Activated B cell treated with CpG ODN at 0.5 μM for 24 hours (primary cell): ENCODE results near the gene MTCH2. TPM values are rescaled to one million over a fixed set of nuclear protein-coding genes. Genes with fewer than 3 reads are reported as not detected.

Experiments
- ATAC-seq: fragments of 200-7000 bp; cut with Tn5 transposase; one replicate; pipeline ENCODE4 v1.10.0; 2021; ENCODE audit warnings: low read depth, mild to moderate bottlenecking, moderate library complexity
- CTCF ChIA-PET: fragments of 350-600 bp; sonication (Branson Sonifier 250); formaldehyde crosslinking; loops from one replicate; lab custom pipeline; 2021; ENCODE audit warnings: antibody characterized with exemption; lab: Charles Lee
- POLR2A ChIA-PET: fragments of 350-600 bp; sonication (Branson Sonifier 250); formaldehyde crosslinking; loops from one replicate; lab custom pipeline; 2021; ENCODE audit warnings: antibody characterized with exemption; lab: Charles Lee
- DNase-seq: peaks from one replicate; pipeline ENCODE4 v3.0.0; 2022
- H3K27ac Mint-ChIP-seq: one replicate; pipeline ENCODE4 v1.8.0; 2020; ENCODE audit warnings: mixed read lengths
- H3K27me3 Mint-ChIP-seq: one replicate; pipeline ENCODE4 v1.8.0; 2021; ENCODE audit warnings: mixed read lengths
- H3K36me3 Mint-ChIP-seq: one replicate; pipeline ENCODE4 v1.8.0; 2021; ENCODE audit warnings: low read depth, mixed read lengths
- H3K4me1 Mint-ChIP-seq: one replicate; pipeline ENCODE4 v1.8.0; 2021; ENCODE audit warnings: mixed read lengths
- H3K4me3 Mint-ChIP-seq: one replicate; pipeline ENCODE4 v1.8.0; 2020; ENCODE audit warnings: mild to moderate bottlenecking, mixed read lengths
- H3K9me3 Mint-ChIP-seq: one replicate; pipeline ENCODE4 v1.8.0; 2020; ENCODE audit warnings: mixed read lengths
- CTCF ChIP-seq: fragments of 200-600 bp; IDR thresholded peaks from one replicate; pipeline ENCODE4 v1.8.0; 2022; ENCODE audit warnings: antibody characterized with exemption, mild to moderate bottlenecking
- intact Hi-C: fragments of 100-400 bp; cut with micrococcal nuclease; formaldehyde crosslinking; loops from one replicate; pipeline ENCODE4 v1.15.1; 2024
- total RNA-seq: library from RNA; stranded (reverse); gene quantifications from 2 replicates; pipeline ENCODE4 v1.2.3, GENCODE V29; 2022

Gene MTCH2
- total RNA-seq, 1 donor from 2014 or later = 73.3 TPM

- POLR2A ChIA-PET = interaction anchor here (0.6 to 0.7 kb wide), 2 partner anchors 81 to 130 kb away, joined by 3 to 11 read pairs; partner anchors contain the start of gene FNBP4
- no peaks in the 10 kb centered on the region for H3K9me3 Mint-ChIP-seq
- H3K4me3 Mint-ChIP-seq = no peak overlapping the region
- no peak for DNase-seq
- intact Hi-C loops = no loop called here
- no peak overlapping the region for H3K27ac Mint-ChIP-seq
- H3K4me1 Mint-ChIP-seq = peaks cover 9% of the 10 kb centered on the region
- CTCF ChIA-PET = no interaction called here
- no peak for TF ChIP-seq CTCF
- no peaks in the 10 kb centered on the region for H3K27me3 Mint-ChIP-seq
- ATAC-seq = no peak
- peaks cover 2% of the 10 kb centered on the region for H3K36me3 Mint-ChIP-seq
These were observed 43.8 kb upstream of the MTCH2 start for GRCh38 chr11:47686151-47686550.

GRCh38 chr11:47675851-47676250 is 33.5 kb upstream of the MTCH2 start:
- TF ChIP-seq CTCF = no peak
- Mint-ChIP-seq H3K4me1 (no peaks in the 10 kb centered on the region), H3K4me3 (no peak overlapping the region), H3K27ac (no peak overlapping the region), H3K27me3 (no peaks in the 10 kb centered on the region), H3K36me3 (no peaks in the 10 kb centered on the region), H3K9me3 (no peaks in the 10 kb centered on the region)
- POLR2A ChIA-PET = no interaction called here
- DNase-seq (no peak), ATAC-seq (no peak)
- CTCF ChIA-PET = no interaction called here
- intact Hi-C loops = no loop called here

- Mint-ChIP-seq H3K36me3 (no peaks in the 10 kb centered on the region), H3K27me3 (no peaks in the 10 kb centered on the region), H3K4me3 (no peak overlapping the region), H3K4me1 (no peaks in the 10 kb centered on the region), H3K27ac (no peak overlapping the region), H3K9me3 (no peaks in the 10 kb centered on the region)
- intact Hi-C loops = no loop called here
- no peak for TF ChIP-seq CTCF
- CTCF ChIA-PET = no interaction called here
- DNase-seq (no peak), ATAC-seq (no peak)
- POLR2A ChIA-PET = no interaction called here
These were observed 29.9 kb upstream of the MTCH2 start for GRCh38 chr11:47672283-47672730.

- DNase-seq (no peak), ATAC-seq (no peak)
- Mint-ChIP-seq H3K9me3 (no peaks in the 10 kb centered on the region), H3K27ac (no peak overlapping the region), H3K4me1 (no peaks in the 10 kb centered on the region), H3K27me3 (no peaks in the 10 kb centered on the region), H3K4me3 (no peak overlapping the region), H3K36me3 (no peaks in the 10 kb centered on the region)
- no peak for TF ChIP-seq CTCF
- intact Hi-C loops = no loop called here
- ChIA-PET POLR2A (no interaction called here), CTCF (no interaction called here)
These were observed 27.5 kb upstream of the MTCH2 start for GRCh38 chr11:47669856-47670255.

GRCh38 chr11:47668665-47669064 is 26.3 kb upstream of the MTCH2 start:
- no peak for TF ChIP-seq CTCF
- DNase-seq (no peak), ATAC-seq (no peak)
- no peaks in the 10 kb centered on the region for H3K36me3 Mint-ChIP-seq
- no peaks in the 10 kb centered on the region for H3K27me3 Mint-ChIP-seq
- H3K9me3 Mint-ChIP-seq = no peaks in the 10 kb centered on the region
- H3K27ac Mint-ChIP-seq = no peak overlapping the region
- no peaks in the 10 kb centered on the region for H3K4me1 Mint-ChIP-seq
- CTCF ChIA-PET = no interaction called here
- no peak overlapping the region for H3K4me3 Mint-ChIP-seq
- intact Hi-C loops = no loop called here
- POLR2A ChIA-PET = interaction anchor here (0.6 kb wide), 1 partner anchor 8 kb away, joined by 7 read pairs; no protein-coding TSS in a partner anchor
